Inflammatory macrophage treated with lipopolysaccharide for 1 hour (primary cell): ENCODE data around the gene CTNND1.
A peak's percentile ranks its signal among the peaks of the same experiment; 100 is the strongest.
"Not testable (repeated sequence)": the region's sequence is repeated elsewhere in the genome, so short reads cannot be mapped to it uniquely, and the experiment has no call there.

Experiments
- DNase-seq, 2 donors: peaks; one replicate each; pipeline ENCODE4 v3.0.0-alpha.2; 2020 to 2022

Gene CTNND1

DNA sequence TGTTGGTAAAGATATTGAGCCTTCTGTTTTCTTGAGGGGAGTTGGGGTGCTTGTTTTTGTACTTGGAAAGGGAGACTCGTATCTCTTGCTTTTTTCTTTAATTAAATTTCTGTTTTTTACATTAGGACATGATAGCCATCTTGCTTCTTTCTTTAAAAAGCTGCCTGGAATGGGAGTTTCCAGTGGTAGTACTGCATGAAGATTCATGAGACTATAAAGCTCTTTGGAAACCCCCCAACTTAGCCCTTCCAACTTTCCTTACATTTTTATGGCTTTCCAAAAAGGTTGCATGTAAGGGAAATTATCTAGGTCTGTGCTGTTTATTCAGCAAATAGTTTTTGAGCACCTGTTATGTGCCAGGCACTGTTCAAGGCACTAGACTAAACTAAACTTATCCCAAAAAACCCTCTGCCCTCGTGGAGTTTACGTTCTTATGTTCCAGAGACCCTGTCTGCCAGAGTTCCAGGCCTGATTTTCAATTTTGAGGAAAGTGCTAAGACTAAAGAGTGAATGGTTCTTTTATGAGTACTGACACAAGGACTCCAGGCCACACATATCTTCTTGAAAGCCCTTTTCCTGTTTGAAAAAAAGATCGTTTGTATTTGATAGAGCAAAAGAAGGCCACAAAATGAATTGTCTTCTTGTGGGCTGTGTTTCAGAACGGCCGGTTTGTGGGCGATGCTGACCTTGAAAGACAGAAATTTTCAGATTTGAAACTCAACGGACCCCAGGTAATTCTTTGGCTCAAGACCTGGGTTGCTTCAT lies 31.9 kb downstream of the CTNND1 start:
- DNase-seq, result peak; percentile 29 to 57

DNA sequence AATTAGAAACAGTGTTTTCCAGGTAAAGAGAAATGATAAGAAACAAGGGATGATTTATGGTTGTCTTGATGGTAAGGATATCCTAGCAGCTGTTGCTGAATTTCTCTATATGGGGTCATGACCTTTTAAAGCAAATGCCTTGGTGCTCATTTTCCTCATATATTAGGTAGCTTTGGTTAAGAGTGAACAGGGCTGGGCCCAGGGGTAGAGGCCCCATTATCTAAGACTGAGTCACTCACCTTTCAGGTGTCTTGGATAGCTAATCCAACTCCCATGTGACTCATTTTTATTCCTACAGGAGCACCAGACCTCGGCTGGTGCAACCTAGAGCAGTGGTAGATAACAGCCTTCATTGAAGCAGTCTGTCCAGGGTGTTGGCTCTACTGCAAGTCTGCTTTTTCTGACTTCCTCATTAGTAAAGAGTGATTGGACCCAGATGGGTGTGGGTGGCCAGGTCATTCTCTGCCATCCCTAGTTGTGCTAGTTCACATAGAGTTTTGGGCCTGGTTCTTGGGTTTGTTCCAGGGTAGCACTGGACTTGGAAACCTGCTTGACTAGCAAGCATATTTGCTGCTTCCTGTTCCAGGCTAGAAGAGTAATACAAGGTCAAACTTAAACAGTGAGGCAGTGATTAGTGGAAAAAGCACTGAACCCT lies 37.4 kb downstream of the CTNND1 start:
- DNase-seq, result peak; percentile 56 to 60

DNA sequence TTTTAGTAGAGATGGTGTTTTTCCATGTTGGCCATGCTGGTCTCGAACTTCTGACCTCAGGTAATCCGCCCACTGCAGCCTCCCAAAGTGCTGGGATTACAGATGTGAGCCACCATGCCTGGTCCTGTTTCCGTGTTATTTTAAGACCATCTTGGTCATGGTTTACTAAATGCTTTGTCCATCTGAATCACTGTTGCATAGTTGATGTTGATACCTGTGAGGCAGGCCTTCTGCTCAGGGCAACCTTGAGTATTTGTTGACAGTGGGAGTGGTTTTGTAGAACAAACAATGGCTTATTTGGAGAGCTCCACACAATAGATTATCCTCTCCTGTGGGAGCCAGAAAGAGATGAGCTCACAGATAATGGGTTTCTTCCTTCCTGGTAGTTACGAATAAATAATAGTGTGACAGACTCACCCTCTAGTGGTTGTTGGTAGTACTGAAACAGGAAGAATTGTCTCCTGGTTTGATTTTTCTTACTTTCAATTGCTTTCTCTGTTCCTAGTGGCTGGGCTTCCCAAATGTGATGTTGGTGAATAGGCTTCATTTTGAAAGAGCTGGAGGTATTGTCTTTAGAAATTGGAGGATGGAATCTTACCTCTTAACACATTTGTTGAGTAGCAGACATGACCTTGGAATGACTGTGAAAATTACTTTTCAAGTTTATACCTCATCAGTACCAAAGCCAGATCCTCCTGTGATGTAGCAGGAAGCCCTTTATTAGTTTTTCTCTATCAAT lies 39.0 kb downstream of the CTNND1 start:
- peak; percentile 59 to 85 for DNase-seq

DNA sequence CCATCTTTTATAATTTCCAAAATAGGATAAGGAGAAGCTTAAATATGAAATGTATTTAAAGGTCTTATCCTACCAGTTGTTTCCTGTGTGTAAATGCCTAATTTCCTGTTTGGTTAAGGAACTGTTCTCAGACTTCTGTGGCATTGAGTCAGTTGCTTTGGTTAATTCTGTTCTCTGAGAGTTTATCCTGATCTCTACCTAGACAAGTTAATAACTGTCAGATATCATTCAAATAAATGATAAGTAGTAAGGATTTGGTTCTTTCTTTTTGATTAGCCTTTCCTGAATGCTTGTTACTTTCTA lies 39.5 kb downstream of the CTNND1 start:
- peak in 1 of 2 donors; percentile 13 for DNase-seq

DNA sequence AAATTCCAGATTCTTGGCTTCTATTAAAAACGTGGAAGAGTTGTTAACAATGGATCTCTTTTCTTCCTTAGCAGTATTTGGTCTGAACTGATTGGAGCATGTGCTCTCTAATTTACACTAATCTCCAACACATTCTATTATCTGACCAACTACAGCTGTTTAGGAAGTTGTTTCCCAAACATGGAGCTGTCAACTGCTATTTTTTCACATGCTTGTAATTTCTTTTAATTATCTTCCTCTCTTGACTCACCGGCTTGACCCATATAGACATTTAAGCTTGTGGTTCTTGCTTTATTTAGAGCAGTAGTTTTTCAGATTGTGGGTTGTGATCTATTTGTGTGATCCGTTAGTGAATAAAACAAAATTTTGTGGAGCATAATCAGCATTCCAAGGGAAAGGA lies 40.8 kb downstream of the CTNND1 start:
- DNase-seq, result no peak

DNA sequence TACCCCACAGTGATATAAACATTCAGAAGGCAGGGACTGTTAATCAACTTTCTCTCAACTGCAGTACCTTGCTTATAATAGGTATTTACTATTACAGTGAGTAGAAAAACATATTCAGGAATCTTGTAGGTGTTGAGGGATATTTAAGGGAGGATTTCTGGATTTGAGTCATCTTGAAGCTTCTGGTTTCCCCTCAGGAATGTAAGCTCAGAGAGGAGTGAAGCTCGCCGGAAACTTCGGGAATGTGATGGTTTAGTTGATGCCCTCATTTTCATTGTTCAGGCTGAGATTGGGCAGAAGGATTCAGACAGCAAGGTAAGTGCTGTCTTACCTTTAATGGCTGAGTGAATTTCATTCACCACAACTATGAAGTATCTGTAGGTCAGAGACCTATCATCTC lies 42.9 kb downstream of the CTNND1 start:
- no peak for DNase-seq

DNA sequence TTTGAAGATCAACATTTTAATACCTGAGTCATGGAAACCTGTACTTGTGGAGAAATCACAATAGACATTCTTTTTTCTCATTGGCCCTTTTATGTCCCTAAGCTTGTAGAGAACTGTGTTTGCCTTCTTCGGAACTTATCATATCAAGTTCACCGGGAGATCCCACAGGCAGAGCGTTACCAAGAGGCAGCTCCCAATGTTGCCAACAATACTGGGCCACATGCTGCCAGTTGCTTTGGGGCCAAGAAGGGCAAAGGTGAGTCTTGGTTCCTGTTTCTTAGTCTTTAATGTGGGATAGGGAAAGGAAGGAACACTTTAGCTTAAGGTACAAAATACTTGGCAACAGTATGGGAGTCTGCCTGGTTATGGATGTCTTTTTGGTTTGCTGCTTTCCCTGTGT lies 44.2 kb downstream of the CTNND1 start:
- no peak for DNase-seq

DNA sequence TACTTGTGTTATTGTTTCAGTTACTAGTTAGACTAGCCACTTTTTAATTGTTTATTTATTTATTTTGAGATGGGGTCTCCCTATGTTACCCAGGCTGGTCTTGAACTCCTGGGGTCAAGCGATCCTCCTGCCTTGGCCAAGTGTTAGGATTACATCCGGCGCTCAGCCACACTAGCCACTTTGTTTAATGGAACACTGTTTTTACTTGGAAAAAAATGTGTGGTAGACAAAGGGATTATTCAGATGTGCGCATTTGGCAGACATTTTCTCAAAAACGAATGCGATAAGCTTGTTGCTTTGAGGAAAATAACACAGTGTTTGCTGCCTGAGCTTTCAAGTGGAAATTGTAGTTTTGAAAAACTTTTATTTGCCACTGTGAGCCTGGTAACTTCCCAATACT lies 51.0 kb downstream of the CTNND1 start:
- no peak for DNase-seq

DNA sequence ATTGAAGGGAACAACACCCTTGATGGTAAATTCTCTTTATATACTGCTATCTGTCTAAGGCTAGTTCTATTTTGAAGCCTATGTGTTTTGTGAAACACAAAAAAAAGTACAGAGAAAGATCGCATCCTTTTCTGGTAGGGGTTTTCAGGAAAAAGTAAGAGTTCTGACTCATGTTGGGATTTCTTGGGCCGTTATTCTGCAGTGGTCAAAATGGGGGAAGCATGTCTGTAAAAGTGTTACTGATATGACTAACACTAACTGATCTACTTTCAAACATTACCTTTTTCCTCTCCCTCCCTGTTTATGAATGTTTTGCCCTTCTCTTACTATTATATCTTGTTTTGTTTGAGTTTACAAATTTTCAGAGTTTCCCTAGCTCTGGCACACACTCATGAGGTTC lies 53.9 kb downstream of the CTNND1 start:
- DNase-seq, result no peak

DNA sequence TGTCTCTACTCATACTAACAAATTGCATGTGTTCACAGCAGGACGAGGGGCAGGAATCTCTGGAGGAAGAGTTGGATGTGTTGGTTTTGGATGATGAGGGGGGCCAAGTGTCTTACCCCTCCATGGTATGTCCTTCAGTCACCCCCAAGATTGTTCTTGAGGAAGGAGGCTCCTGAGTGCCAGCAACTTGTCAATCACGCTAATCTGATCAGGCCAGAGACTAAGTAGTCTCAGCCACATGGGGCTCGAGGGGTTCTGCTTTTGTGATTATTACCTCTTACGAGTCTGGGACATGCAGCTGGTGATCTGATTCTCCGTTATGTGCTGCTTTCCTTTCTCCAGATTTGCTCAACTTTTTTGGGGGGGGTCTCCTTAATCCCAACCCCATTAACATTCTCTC lies 54.3 kb downstream of the CTNND1 start:
- no peak for DNase-seq

DNA sequence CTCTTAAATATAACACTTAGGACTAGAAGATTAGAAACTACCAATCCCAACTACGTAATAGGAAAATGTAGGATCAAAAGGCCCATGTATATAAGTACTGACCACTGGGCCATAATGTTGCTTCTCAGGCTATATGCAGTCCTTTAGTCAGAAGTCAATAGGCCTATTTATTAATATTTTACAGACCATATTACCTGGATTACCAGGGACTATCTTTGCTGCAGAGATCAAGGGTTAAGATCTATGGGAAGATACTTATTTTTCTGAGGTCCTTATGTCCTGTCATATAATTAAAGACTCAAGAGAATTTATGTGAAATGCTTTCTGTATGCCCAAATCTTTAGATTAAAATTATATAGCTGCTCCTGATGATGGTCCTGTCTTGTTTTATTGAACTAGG lies 57.2 kb downstream of the CTNND1 start:
- no peak for DNase-seq

DNA sequence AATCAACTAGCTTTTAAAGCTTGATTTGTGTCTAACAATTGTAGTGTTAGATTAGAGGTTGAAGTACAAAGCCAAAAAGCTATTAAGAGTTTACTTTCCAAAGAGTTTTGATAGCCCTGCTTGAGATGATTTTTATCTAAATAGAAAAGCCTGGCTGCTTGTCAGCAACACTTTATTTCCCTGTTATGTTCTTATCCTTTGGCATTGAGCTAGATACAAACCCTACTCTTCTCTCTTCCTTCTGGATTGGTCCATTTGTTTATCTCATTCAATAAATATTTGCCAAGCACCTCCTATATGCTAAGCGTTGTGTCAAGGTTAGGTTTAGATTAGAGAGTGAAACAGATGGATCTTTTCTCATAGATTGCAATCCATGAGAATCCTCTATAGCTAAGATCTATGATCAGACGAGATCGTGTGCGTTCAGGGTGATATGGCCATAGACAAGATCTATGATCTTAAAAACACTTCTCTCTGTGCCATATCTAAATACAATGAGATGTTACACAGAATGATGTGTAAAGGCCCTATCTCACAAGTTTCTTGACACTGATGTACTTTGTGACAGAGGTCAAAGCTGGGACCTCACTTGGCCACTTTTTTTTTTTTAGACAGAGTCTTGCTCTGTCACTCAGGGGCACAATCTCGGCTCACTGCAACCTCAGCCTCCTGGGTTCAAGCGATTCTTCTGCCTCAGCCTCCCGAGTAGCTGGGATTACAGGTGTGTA lies 57.8 kb downstream of the CTNND1 start:
- no peak for DNase-seq

DNA sequence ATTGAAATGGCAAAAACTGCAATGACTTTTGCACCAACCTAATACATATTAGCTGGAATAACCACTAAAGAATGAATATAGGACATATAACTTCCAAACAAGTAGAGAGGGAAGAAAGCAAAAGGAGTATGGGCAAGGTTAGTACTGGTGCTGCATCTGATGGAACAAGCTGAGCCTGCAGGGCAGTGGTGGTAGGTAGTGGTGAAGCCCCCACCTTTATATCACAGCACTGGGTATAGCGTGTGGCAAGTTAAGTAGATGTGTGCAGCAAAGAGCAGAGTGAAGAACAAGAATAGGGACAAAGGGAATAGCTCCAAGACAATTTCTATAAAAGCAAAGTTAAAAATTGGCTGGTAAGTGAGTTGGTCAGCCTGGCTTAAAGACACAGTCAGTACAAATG lies 62.3 kb downstream of the CTNND1 start:
- no peak for DNase-seq

DNA sequence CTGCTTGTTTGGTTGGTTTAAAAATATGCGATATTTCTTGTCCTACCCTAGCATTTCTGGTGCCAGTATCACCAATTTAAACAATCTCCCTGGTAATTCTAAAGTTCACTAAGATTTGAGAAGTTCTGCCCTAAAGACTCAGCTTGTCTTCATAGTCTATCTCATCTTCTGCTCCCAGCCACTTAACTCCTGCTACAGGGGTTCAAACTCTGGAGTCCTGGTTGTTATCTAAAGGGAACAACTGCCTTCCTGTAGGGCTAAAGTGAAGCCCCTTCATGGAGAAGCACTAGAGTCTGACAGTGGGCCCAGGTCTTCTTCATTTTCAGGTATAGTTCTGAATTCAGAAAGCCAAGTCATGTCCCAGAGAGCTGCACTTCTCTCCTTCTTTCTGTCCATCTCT lies 73.2 kb downstream of the CTNND1 start:
- DNase-seq, result no peak

DNA sequence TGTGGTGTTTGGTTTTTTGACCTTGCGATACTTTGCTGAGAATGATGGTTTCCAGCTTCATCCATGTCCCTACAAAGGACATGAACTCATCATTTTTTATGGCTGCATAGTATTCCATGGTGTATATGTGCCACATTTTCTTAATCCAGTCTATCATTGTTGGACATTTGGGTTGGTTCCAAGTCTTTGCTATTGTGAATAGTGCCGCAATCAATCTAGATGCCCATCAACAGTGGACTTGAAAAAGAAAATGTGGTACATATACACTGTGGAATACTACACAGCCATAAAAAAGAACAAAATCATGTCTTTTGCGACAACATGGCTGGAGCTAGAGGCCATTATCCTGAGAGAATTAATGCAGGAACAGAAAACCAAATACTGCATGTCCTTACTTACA lies 77.0 kb downstream of the CTNND1 start:
- DNase-seq, result not testable (repeated sequence)

DNA sequence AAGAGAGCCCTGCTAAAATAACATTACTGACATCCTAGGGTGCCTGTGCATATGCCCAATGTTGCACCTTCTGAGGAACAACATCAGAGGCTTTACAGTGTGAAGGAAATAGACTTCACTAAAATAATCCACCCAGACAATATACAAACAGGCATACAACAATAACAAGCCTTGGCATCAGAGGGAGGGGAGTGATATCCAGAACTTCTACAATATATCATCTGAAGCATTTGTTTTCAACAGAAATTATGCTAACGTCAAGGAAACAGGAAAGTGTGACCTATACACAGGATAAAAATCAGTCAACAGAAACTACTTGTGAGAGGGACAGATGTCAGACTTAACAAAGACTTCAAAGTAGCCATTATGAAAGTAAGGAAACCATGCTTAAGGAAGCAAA lies 81.3 kb downstream of the CTNND1 start:
- DNase-seq, result no peak

DNA sequence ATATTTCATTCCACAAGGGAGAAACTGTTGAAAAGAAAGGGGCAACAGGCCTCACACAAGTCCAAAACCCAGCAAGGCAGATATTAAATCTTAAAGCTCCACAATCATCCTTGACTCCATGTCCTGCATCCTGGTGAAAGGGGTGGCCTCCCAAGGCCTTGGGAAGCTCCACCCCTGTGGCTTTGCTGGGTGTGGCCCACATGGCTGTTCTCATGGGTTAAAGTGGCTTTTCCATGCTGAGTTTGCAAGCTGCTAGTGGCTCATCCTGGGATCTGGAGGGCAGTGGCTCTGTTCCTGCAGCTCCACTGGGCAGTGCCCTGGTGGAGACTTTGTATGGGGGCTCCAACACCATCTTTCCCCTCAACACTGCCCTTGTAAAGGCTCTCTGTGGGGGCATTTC lies 106.4 kb downstream of the CTNND1 start:
- DNase-seq, result no peak

DNA sequence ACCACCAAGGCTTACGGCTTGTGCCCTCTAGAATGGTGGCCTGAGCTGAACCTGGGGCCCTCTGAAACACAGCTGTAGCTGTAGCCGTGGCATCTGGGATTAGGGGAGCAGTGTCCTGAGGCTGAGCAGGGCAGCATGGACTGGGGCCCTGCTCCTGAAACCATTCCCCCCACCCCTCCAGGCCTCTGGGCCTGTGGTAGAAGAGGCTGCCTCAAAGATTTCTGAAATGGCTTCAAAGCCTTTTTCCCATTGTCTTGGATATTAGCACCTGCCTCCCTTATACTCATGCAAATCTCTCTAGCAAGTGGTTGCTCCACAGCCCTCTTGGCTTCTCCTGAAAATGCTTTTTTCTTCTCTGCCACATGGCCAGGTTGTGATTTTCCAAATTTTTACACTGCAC lies 106.9 kb downstream of the CTNND1 start:
- DNase-seq, result no peak
